Measurements from ENCODE around the gene C1QTNF8. TPM values are rescaled to one million over a fixed set of nuclear protein-coding genes. Genes with fewer than 3 reads are reported as not detected.
A peak's percentile ranks its signal among the peaks of the same experiment; 100 is the strongest.

Gene C1QTNF8
- total RNA-seq, 1 experiment from 2014 or later: 0.27 TPM

- peaks cover 0 to 18% of the 10 kb centered on the region in 2 experiments; a peak in 2 of 4 replicates for H3K4me1 ChIP-seq (ENCODE audit: control insufficient read depth in 1 of 2, insufficient read depth in 2 of 2, low read length in 2 of 2)
- no peak overlapping the region for H2AFZ ChIP-seq (ENCODE audit: low read depth, low read length, poor library complexity, severe bottlenecking)
- intact Hi-C loops (cut with micrococcal nuclease): loop anchor here (1.0 kb wide), 1 partner anchor 88 kb away; no protein-coding TSS in a partner anchor
- no peaks in the 10 kb centered on the region for H3K9me3 ChIP-seq (ENCODE audit: control insufficient read depth in 1 of 2, insufficient read depth in 1 of 2, low read depth in 1 of 2, low read length in 2 of 2)
- no peaks in the 10 kb centered on the region for H3K79me2 ChIP-seq (ENCODE audit: insufficient read depth, low read length)
- ChIA-PET CTCF (interaction anchor here (0.7 to 1.3 kb wide), 3 partner anchors 87 to 311 kb away, joined by 3 read pairs; no protein-coding TSS in a partner anchor), POLR2A (no interaction called here), RAD21 (ENCODE audit: low non-redundant PET in 1 of 2, low total read pairs in 2 of 2, uncharacterized antibody in 2 of 2, unreplicated experiment in 2 of 2) (interaction anchor here in 1 of 2 experiments (1.3 kb wide), 1 partner anchor 50 kb away, joined by 3 read pairs; no protein-coding TSS in a partner anchor)
- no peak overlapping the region for H3K27ac ChIP-seq (ENCODE audit: low read depth, low read length)
- H3K9me2 ChIP-seq (ENCODE audit: insufficient read depth): no peaks in the 10 kb centered on the region
- H3K4me3 ChIP-seq (replicated peaks in 1 of 2; ENCODE audit: low read depth in 1 of 2, low read length in 2 of 2): no peak overlapping the region
- DNase-seq (ENCODE audit: low read depth, low spot score): no peak
- no TSS peak for BruUV-seq (replicated peaks)
- no peaks in the 10 kb centered on the region for H4K20me1 ChIP-seq (ENCODE audit: insufficient read depth)
- H3K27me3 ChIP-seq (ENCODE audit: insufficient read depth, low read length): no peaks in the 10 kb centered on the region
- TF ChIP-seq YY1 (IDR thresholded peaks at IDR 0.05; ENCODE audit: extremely low read depth, insufficient replicate concordance, low read depth, low read length) (no peak), REST (IDR thresholded peaks at IDR 0.05; ENCODE audit: low read depth) (no peak), MAX (IDR thresholded peaks at IDR 0.05) (no peak), ZBTB33 (IDR thresholded peaks at IDR 0.05; ENCODE audit: extremely low read depth, insufficient replicate concordance, low read length) (no peak), TCF7L2 (IDR thresholded peaks at IDR 0.05; ENCODE audit: borderline replicate concordance, extremely low read depth, insufficient read depth, insufficient read length) (no peak), EZH2phosphoT487 (IDR thresholded peaks at IDR 0.05; ENCODE audit: borderline replicate concordance) (no peak), ELF1 (IDR thresholded peaks at IDR 0.05; ENCODE audit: borderline replicate concordance, low read depth) (no peak), CTCF (IDR thresholded peaks at IDR 0.05 in 2 of 3, conservative IDR thresholded peaks at IDR 0.05 in 1 of 3; ENCODE audit: borderline replicate concordance in 1 of 3, insufficient read depth in 1 of 3, low read depth in 2 of 3, low read length in 2 of 3) (no peak), POLR2AphosphoS5 (IDR thresholded peaks at IDR 0.05; ENCODE audit: low read depth, low read length) (no peak), SP1 (IDR thresholded peaks at IDR 0.05; ENCODE audit: low read depth) (no peak), ZFX (IDR thresholded peaks at IDR 0.05) (no peak)
- H3K4me2 ChIP-seq (ENCODE audit: low read length): no peak overlapping the region
- no peak overlapping the region for H3K9ac ChIP-seq (ENCODE audit: low read length)
- H3K36me3 ChIP-seq (ENCODE audit: control insufficient read depth in 1 of 2, insufficient read depth in 2 of 2, low read length in 2 of 2): no peaks in the 10 kb centered on the region
- peak; percentile 10 for ATAC-seq
Measured at GRCh38 chr16:1106659-1107058, 10.6 kb upstream of the C1QTNF8 start.
